Aorta (tissue), 5 donors: ENCODE results near the gene GLIPR1. TPM values are rescaled to one million over a fixed set of nuclear protein-coding genes. Genes with fewer than 3 reads are reported as not detected.
"Not testable (repeated sequence)": the region's sequence is repeated elsewhere in the genome, so short reads cannot be mapped to it uniquely, and the experiment has no call there.

ENCODE experiments used
- ATAC-seq: fragments of 200-7000 bp; cut with Tn5 transposase; one replicate; pipeline ENCODE4 v1.9.1; 2022; ENCODE audit warnings: moderate library complexity; ENCODE audit not compliant: low FRiP score
- DNase-seq, 2 donors: peaks; one replicate each; pipeline ENCODE4 v3.0.0-alpha.2; 2020
- H3K27ac ChIP-seq, 2 donors: one replicate each; pipeline ENCODE4 v1.5.1; 2013; ENCODE audit warnings: low read length in 2 of 2, mild to moderate bottlenecking in 2 of 2, moderate library complexity in 2 of 2, control low read depth in 1 of 2, inconsistent platforms in 1 of 2, low read depth in 1 of 2
- H3K27me3 ChIP-seq, 2 donors: one replicate each; pipeline ENCODE4 v1.6.1; 2013; ENCODE audit warnings: control low read depth in 1 of 2, low read length in 1 of 2, mild to moderate bottlenecking in 1 of 2, moderate library complexity in 1 of 2; ENCODE audit not compliant: insufficient read depth in 2 of 2, control insufficient read depth in 1 of 2
- H3K36me3 ChIP-seq, 2 donors: one replicate each; pipeline ENCODE4 v1.6.1; 2013; ENCODE audit warnings: control low read depth in 1 of 2, low read length in 1 of 2, mild to moderate bottlenecking in 1 of 2; ENCODE audit not compliant: insufficient read depth in 2 of 2, control insufficient read depth in 1 of 2
- H3K4me1 ChIP-seq, 2 donors: one replicate each; pipeline ENCODE4 v1.6.1; 2013; ENCODE audit warnings: low read length in 2 of 2, control low read depth in 1 of 2, mild to moderate bottlenecking in 1 of 2, moderate library complexity in 1 of 2; ENCODE audit not compliant: insufficient read depth in 2 of 2, control insufficient read depth in 1 of 2
- H3K4me3 ChIP-seq, 2 donors: one replicate each; pipeline ENCODE4 v1.5.1; 2013; ENCODE audit warnings: low read length in 2 of 2, control low read depth in 1 of 2, mild to moderate bottlenecking in 1 of 2
- H3K9me3 ChIP-seq: one replicate; pipeline ENCODE4 v1.6.1; 2013; ENCODE audit warnings: mild to moderate bottlenecking, low read length; ENCODE audit not compliant: control insufficient read depth
- WGBS, 2 donors: extraction: QIAGEN DNeasy Blood & Tissue Kit; methylation state at CpG; one replicate each; pipeline ENCODE4 v1.1.7; 2013; 5-methylcytosine and 5-hydroxymethylcytosine counted together
- intact Hi-C, 2 donors: fragments of 100-400 bp; cut with DNase I; formaldehyde crosslinking; loops; one replicate each; pipeline versions ENCODE4 v1.14.2 to v1.15.0; 2022
- polyA plus RNA-seq, 2 donors: library from polyadenylated mRNA; stranded (reverse); fragments of 200-250 nt; gene quantifications; one replicate each; pipeline ENCODE4 v1.2.3, GENCODE V29; 2013
- total RNA-seq, 2 donors: library from RNA; stranded (reverse); fragmentation: NEBNext Ultra II Directional; extraction: Animal tissue kit (Norgen Biotek cat#: 25700); gene quantifications; one replicate each; pipeline ENCODE4 v1.2.1, GENCODE V29; 2021
- donor health status: healthy with polysubstance abuse.
- donor health status: Bipolar disorder and iron deficiency.
- donor health status: DM: no; HTN: no; CAD: no.
- donor health status: DM: no; HTN: no; CAD: no.
- donor health status: DM: yes; HTN: yes; CAD: no.

GLIPR1 gene
- total and polyA plus RNA-seq, 4 donors, result 41.3 to 230 (median 99.9) TPM

GRCh38 chr12:75481013-75481705 lies 604 bp downstream of the GLIPR1 start:
- peaks cover 0 to 3% of the 10 kb centered on the region in 2 donors for H3K4me1 ChIP-seq
- ATAC-seq, result no peak
- WGBS, 2 donors, result 0 to 2% methylated on average over 5 of the region's 5 CpGs

GRCh38 chr12:75481774-75482173 lies 1.2 kb downstream of the GLIPR1 start:
- intact Hi-C loops, result loop anchor here (2.0 to 5.0 kb wide), 3 partner anchors 91 to 149 kb away; partner anchors contain the start of genes GLIPR1L1 (in 2 of the 2), CAPS2 (in 1 of the 2) and GLIPR1L2 (in 1 of the 2)
- WGBS, 2 donors, result 2 to 5% methylated on average over 4 of the region's 4 CpGs
- no peaks in the 10 kb centered on the region for H3K27me3 ChIP-seq
- H3K36me3 ChIP-seq, result peaks cover 0 to 2% of the 10 kb centered on the region in 2 donors
- peak overlapping the region; percentile 64 to 97 for H3K27ac ChIP-seq
- no peaks in the 10 kb centered on the region for H3K9me3 ChIP-seq
- H3K4me3 ChIP-seq, result peak overlapping the region; percentile 99 to 100
- no peak for DNase-seq
- peaks cover 0 to 3% of the 10 kb centered on the region in 2 donors for H3K4me1 ChIP-seq
- no peak for ATAC-seq

More at GRCh38 chr12:75481013-75481705, 604 bp downstream of the GLIPR1 start:
- Histone ChIP-seq H3K4me3 (peak overlapping the region; percentile 99 to 100), H3K36me3 (peaks cover 0 to 2% of the 10 kb centered on the region in 2 donors), H3K27ac (peak overlapping the region; percentile 93 to 97), H3K27me3 (no peaks in the 10 kb centered on the region), H3K9me3 (no peaks in the 10 kb centered on the region)
- intact Hi-C loops, result loop anchor here (2.0 to 5.0 kb wide), 3 partner anchors 90 to 149 kb away; partner anchors contain the start of genes GLIPR1L1 (in 2 of the 2), CAPS2 (in 1 of the 2) and GLIPR1L2 (in 1 of the 2)
- no peak for DNase-seq

GRCh38 chr12:75482646-75483045 lies 2.1 kb downstream of the GLIPR1 start:
- Histone ChIP-seq H3K27ac (peak overlapping the region; percentile 81 to 97), H3K36me3 (peaks cover 0 to 2% of the 10 kb centered on the region in 2 donors), H3K9me3 (no peaks in the 10 kb centered on the region), H3K4me3 (peak overlapping the region; percentile 99 to 100), H3K4me1 (peaks cover 0 to 3% of the 10 kb centered on the region in 2 donors), H3K27me3 (no peaks in the 10 kb centered on the region)
- WGBS, 2 donors, result 0 to 2% methylated on average over 4 of the region's 4 CpGs
- intact Hi-C loops, result loop anchor here in 1 of 2 donors (5.0 kb wide), 1 partner anchor 150 kb away; the partner anchor contains the start of genes CAPS2 and GLIPR1L1
- DNase-seq, result no peak
- no peak for ATAC-seq

GRCh38 chr12:75483431-75483830 lies 2.9 kb downstream of the GLIPR1 start:
- Histone ChIP-seq H3K27me3 (no peaks in the 10 kb centered on the region), H3K9me3 (no peaks in the 10 kb centered on the region), H3K27ac (peak overlapping the region in 1 of 2 donors; percentile 82), H3K36me3 (peaks cover 0 to 2% of the 10 kb centered on the region in 2 donors), H3K4me3 (peak overlapping the region; percentile 70 to 100), H3K4me1 (peaks cover 0 to 3% of the 10 kb centered on the region in 2 donors)
- intact Hi-C loops, result loop anchor here in 1 of 2 donors (5.0 kb wide), 1 partner anchor 151 kb away; the partner anchor contains the start of genes CAPS2 and GLIPR1L1
- DNase-seq, result no peak
- ATAC-seq, result peak; percentile 4
- WGBS, 2 donors, result 7 to 8% methylated on average over 2 of the region's 2 CpGs

DNA sequence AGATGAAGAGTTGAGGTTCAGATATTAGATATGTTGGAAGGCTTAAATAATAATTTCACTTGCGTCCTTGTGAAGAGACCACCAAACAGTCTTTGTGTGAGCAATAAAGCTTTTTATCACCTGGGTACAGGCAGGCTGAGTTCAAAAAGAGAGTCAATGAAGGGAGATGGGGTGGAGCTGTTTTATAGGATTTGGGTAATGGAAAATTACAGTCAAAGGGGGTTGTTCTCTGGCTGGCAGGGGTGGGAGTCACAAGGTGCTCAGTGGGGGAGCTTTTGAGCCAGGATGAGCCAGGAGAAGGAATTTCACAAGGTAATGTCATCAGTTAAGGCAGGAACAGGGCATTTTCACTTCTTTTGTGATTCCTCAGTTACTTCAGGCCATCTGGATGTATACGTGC lies 3.9 kb downstream of the GLIPR1 start:
- WGBS, 2 donors, result 61 to 65% methylated on average over 2 of the region's 2 CpGs
- ATAC-seq, H3K9me3 ChIP-seq, H3K36me3 ChIP-seq, DNase-seq, H3K4me1 ChIP-seq, H3K27me3 ChIP-seq, H3K27ac ChIP-seq: not testable (repeated sequence)
- H3K4me3 ChIP-seq, result peak overlapping the region in 1 of 2 donors; percentile 70
- intact Hi-C loops, result loop anchor here in 1 of 2 donors (5.0 kb wide), 1 partner anchor 152 kb away; the partner anchor contains the start of genes CAPS2 and GLIPR1L1

- ATAC-seq (no peak), DNase-seq (no peak)
- Histone ChIP-seq H3K27ac (peak overlapping the region in 1 of 2 donors; percentile 3), H3K36me3 (peaks cover 0 to 6% of the 10 kb centered on the region in 2 donors), H3K4me1 (peaks cover 5 to 12% of the 10 kb centered on the region in 2 donors), H3K9me3 (no peaks in the 10 kb centered on the region), H3K4me3 (no peak overlapping the region), H3K27me3 (no peaks in the 10 kb centered on the region)
- intact Hi-C loops, result no loop called here
- WGBS, 2 donors, result 94 to 96% methylated on average over 4 of the region's 4 CpGs
Observed at GRCh38 chr12:75487308-75487707, 6.8 kb downstream of the GLIPR1 start.

DNA sequence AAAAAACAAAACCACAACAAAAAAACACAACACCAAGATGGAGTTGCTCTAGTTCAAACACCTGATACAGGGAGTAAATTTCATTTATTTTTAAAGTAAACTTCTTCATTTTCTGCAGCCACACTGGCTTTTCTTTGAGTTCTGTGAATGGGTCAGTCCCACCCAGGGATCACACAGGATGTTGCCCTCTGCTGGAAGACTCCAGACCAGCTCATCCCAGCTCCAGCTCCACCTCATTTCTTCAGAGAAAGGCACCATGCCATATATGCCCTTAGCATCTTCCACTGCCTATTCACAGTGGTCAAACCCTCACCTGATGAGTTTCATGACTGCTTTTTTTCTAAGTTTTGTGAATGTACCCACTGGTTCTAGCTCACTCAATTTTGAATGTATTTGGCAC lies 8.0 kb downstream of the GLIPR1 start:
- Histone ChIP-seq H3K4me1 (peaks cover 5 to 12% of the 10 kb centered on the region in 2 donors), H3K27me3 (no peaks in the 10 kb centered on the region), H3K9me3 (no peaks in the 10 kb centered on the region), H3K36me3 (peaks cover 0 to 7% of the 10 kb centered on the region in 2 donors), H3K4me3 (no peak overlapping the region), H3K27ac (no peak overlapping the region)
- no peak for ATAC-seq
- intact Hi-C loops, result no loop called here
- DNase-seq, result peak; percentile 56 to 73

DNA sequence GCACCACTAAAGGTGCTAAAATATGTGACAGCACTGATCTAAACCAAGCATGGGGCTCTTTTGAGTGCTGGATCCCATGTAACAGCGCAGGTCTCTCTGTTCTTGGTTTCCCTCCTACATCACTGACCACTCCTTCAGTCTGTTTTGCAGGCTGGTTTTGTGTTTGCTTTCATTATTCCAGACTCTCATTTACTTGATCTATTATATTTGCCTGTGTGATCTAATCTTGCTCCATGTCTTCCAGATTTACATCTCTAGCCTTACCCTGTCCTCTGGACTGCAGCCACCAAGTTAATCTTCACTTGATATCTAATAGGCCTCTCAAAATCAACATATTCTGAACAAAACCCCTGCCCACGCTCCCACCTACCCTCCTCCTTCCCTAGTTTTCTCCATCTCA lies 8.6 kb downstream of the GLIPR1 start:
- DNase-seq (no peak), ATAC-seq (no peak)
- peaks cover 0 to 8% of the 10 kb centered on the region in 2 donors for H3K36me3 ChIP-seq
- H3K4me1 ChIP-seq, result peaks cover 5 to 12% of the 10 kb centered on the region in 2 donors
- no peaks in the 10 kb centered on the region for H3K9me3 ChIP-seq
- intact Hi-C loops, result no loop called here
- H3K27ac ChIP-seq, result peak overlapping the region in 1 of 2 donors; percentile 70
- no peaks in the 10 kb centered on the region for H3K27me3 ChIP-seq
- H3K4me3 ChIP-seq, result no peak overlapping the region
- whole genome bisulfite sequencing, 2 donors, result 72 to 79% methylated on average over 2 of the region's 2 CpGs
